Uterus (tissue), 4 donors: ENCODE data around the gene DLG4. TPM values are rescaled to one million over a fixed set of nuclear protein-coding genes. Genes with fewer than 3 reads are reported as not detected.

Experiments
- DNase-seq, 2 donors: peaks; one replicate each; pipeline ENCODE4 v3.0.0-alpha.2; 2019 to 2020
- H3K27ac ChIP-seq, 2 donors: fragments of 200-600 bp; sonication (generic); 1 replicate in 1 of 2; 2 replicates in 1 of 2; pipeline ENCODE4 v1.5.1; 2016 to 2018
- H3K27me3 ChIP-seq, 2 donors: fragments of 200-600 bp; sonication (generic); one replicate each; pipeline ENCODE4 v1.5.1; 2018 to 2019; ENCODE audit warnings: control low read depth in 1 of 2
- H3K36me3 ChIP-seq, 2 donors: fragments of 200-600 bp; sonication (generic); one replicate each; pipeline ENCODE4 v1.5.1; 2019; ENCODE audit warnings: control low read depth in 1 of 2
- H3K4me1 ChIP-seq, 2 donors: fragments of 200-600 bp; sonication (generic); one replicate each; pipeline ENCODE4 v1.5.1; 2018 to 2019; ENCODE audit warnings: control low read depth in 1 of 2
- H3K4me3 ChIP-seq, 2 donors: fragments of 200-600 bp; sonication (generic); 1 replicate in 1 of 2; 2 replicates in 1 of 2; pipeline ENCODE4 v1.5.1; 2018 to 2019; ENCODE audit warnings: mild to moderate bottlenecking in 1 of 2
- H3K9me3 ChIP-seq, 2 donors: fragments of 200-600 bp; sonication (generic); one replicate each; pipeline ENCODE4 v1.5.1; 2019; ENCODE audit warnings: control low read depth in 1 of 2
- POLR2A ChIP-seq, 2 donors: fragments of 450-650 bp; IDR thresholded peaks; one replicate each; pipeline ENCODE4 v1.6.1; 2016; ENCODE audit warnings: antibody characterized with exemption in 2 of 2, mild to moderate bottlenecking in 1 of 2, moderate library complexity in 1 of 2
- intact Hi-C: fragments of 100-400 bp; cut with DNase I; formaldehyde crosslinking; loops from one replicate; pipeline ENCODE4 v1.15.1; 2023; ENCODE audit warnings: low total_unique reads
- total RNA-seq, 4 donors: library from RNA; depleted of rRNA in 3 of 4; stranded (reverse); fragments of >200 nt in 3 of 4; gene quantifications; one replicate each; pipeline versions ENCODE4 v1.1.0 to v1.2.4, GENCODE V29; 2014 to 2023
- TF ChIP-seq, protein P1 (sequence below), 4 experiments: fragments of 200-600 bp in 2 of 4; fragments of 450-650 bp in 2 of 4; sonication (generic) in 2 of 4; IDR thresholded peaks; one replicate each; pipeline ENCODE4 v1.5.1; 2016 to 2019; ENCODE audit warnings: antibody characterized with exemption in 4 of 4, mild to moderate bottlenecking in 2 of 4, moderate library complexity in 1 of 4
- donor health status: DM: yes; HTN: yes; CAD: no.

DLG4 gene
- total RNA-seq, 4 donors from 2014 or later, result 22.8 to 64.0 (median 48.4) TPM

DNA sequence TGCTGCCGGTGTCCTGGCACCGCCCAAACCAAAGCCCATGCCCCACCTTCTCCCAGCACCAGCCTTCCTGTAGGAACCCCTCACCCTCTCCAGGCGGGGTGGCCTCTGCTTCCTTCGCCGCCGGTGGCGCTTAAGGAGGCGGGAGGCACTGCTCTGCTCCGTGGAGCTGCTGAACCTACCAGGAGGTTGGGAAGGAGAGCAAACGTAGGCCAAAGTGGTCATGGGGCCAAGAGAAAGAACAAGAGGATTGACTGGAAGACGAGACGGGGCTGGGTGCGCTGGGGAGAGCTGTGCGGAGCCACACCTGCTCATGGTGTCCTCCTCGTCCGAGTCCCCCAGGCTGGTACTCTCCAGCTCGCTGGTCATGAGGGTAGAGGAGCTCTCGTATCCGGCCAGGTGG, 9.9 kb upstream of the DLG4 start:
- Histone ChIP-seq H3K27me3 (no peaks in the 10 kb centered on the region), H3K36me3 (no peaks in the 10 kb centered on the region), H3K4me1 (peaks cover 4% of the 10 kb centered on the region in 2 donors), H3K9me3 (no peaks in the 10 kb centered on the region), H3K27ac (no peak overlapping the region), H3K4me3 (no peak overlapping the region)
- intact Hi-C loops, result no loop called here
- TF ChIP-seq, protein P1, sequence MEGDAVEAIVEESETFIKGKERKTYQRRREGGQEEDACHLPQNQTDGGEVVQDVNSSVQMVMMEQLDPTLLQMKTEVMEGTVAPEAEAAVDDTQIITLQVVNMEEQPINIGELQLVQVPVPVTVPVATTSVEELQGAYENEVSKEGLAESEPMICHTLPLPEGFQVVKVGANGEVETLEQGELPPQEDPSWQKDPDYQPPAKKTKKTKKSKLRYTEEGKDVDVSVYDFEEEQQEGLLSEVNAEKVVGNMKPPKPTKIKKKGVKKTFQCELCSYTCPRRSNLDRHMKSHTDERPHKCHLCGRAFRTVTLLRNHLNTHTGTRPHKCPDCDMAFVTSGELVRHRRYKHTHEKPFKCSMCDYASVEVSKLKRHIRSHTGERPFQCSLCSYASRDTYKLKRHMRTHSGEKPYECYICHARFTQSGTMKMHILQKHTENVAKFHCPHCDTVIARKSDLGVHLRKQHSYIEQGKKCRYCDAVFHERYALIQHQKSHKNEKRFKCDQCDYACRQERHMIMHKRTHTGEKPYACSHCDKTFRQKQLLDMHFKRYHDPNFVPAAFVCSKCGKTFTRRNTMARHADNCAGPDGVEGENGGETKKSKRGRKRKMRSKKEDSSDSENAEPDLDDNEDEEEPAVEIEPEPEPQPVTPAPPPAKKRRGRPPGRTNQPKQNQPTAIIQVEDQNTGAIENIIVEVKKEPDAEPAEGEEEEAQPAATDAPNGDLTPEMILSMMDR (IDR thresholded peaks at IDR 0.05), result no peak
- no peak for TF ChIP-seq POLR2A (IDR thresholded peaks at IDR 0.05)
- no peak for DNase-seq

DNA sequence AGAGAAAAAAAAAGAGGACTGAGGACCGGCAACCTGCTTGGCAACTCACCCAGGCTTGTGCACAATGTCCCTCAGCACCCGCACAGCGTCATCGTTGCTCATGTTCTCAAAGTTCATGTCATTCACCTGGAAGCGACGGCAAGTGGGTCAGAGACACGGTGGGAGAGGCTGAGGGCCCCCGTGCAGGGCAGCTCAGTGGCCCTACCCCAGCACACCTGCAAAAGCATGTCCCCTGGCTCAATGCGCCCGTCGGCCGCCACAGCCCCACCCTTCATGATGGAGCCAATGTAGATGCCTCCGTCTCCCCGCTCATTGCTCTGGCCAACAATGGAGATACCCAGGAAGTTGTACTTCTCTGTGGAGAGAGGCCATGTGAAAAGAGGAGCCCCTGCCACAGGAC, 9.3 kb upstream of the DLG4 start:
- Histone ChIP-seq H3K4me1 (peaks cover 4% of the 10 kb centered on the region in 2 donors), H3K36me3 (no peaks in the 10 kb centered on the region), H3K9me3 (no peaks in the 10 kb centered on the region), H3K27me3 (no peaks in the 10 kb centered on the region), H3K4me3 (no peak overlapping the region), H3K27ac (no peak overlapping the region)
- no peak for TF ChIP-seq POLR2A (IDR thresholded peaks at IDR 0.05)
- TF ChIP-seq, protein P1 (IDR thresholded peaks at IDR 0.05), result no peak
- intact Hi-C loops, result no loop called here
- no peak for DNase-seq

DNA sequence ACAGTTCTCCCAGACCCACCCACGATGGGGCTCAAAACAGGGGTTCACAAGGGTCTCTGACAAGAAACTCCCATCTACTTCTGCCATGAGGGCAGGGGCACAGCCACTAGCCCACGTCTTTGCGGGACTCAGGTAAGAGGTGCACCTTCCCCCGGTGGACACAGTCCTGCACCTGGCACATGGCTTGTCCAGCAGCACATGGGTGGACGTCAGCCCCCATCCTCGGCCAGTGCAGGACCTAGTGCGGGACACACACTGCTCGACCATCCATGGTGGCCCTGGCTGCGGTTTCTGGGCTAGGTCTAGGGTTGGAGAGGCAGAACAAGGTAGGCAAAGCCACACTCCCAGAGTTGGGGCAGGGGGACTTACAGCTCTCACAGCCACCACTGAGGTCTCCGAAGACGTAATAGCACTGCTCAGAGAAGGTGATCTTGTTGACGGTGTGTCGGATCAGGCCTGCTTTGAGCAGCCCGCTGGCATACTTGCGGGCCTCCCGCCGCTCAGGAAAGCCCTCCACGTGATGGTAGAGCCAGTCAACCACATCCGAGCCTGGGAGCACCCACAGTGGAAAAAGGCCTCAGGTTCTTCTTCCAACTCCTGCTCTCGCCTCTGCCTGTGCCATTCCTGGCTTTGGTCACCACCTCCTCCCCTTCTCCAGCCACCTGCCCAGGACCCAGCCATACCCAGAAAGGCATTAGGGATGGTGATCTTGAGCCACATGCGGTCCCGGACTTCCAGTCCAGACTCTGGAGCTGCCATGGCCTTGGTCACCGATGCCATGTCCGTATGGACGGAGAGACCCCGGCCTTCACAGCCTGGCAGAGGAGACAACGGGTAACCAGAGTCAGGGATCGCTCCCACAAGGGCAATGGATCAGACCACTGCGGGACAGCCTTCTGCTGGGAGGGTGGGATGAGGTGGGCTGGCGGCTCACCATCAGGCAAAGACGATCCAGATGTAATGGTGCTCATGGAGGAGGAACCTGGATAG, 7.4 kb upstream of the DLG4 start:
- Histone ChIP-seq H3K9me3 (no peaks in the 10 kb centered on the region), H3K4me3 (no peak overlapping the region), H3K4me1 (peaks cover 0 to 3% of the 10 kb centered on the region in 2 donors), H3K27me3 (no peaks in the 10 kb centered on the region), H3K36me3 (no peaks in the 10 kb centered on the region), H3K27ac (no peak overlapping the region)
- intact Hi-C loops, result no loop called here
- TF ChIP-seq, protein P1 (IDR thresholded peaks at IDR 0.05), result no peak
- no peak for TF ChIP-seq POLR2A (IDR thresholded peaks at IDR 0.05)
- no peak for DNase-seq

DNA sequence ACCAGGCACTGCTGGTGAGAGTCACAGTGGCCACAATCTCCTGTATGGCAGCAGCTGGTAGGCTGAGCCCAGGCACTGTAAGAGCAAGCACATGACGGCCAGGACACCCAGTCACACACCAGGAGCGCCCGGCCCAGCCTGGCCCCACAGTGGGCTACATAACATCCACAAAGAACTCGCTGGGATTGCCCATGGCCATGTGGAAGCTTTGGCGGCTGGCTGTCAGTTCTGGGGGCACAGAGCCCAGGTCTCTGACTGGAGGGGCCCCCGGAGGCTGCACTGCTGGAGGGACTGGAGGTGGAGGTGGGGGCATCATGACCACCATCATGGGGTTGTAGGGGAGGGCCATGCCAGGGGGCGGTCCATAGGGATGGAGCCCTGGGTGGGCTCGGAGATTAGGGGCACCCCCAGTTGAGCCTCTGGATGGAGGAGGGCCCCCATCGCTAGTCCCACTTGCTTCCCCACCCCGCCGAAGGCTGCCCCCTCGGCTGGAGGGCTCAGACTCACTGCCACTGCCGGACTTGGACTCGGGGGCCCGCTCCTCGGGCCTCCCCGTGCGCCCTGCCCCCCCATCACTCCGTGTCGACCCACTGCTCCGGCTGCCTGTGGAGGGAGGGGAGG, 6.2 kb upstream of the DLG4 start:
- H3K27me3 ChIP-seq, result no peaks in the 10 kb centered on the region
- no peaks in the 10 kb centered on the region for H3K4me1 ChIP-seq
- intact Hi-C loops, result no loop called here
- no peak for DNase-seq
- H3K36me3 ChIP-seq, result no peaks in the 10 kb centered on the region
- no peak overlapping the region for H3K4me3 ChIP-seq
- no peaks in the 10 kb centered on the region for H3K9me3 ChIP-seq
- TF ChIP-seq POLR2A (IDR thresholded peaks at IDR 0.05), result no peak
- TF ChIP-seq, protein P1 (IDR thresholded peaks at IDR 0.05), result no peak
- peak overlapping the region in 1 of 2 donors; percentile 2 for H3K27ac ChIP-seq

DNA sequence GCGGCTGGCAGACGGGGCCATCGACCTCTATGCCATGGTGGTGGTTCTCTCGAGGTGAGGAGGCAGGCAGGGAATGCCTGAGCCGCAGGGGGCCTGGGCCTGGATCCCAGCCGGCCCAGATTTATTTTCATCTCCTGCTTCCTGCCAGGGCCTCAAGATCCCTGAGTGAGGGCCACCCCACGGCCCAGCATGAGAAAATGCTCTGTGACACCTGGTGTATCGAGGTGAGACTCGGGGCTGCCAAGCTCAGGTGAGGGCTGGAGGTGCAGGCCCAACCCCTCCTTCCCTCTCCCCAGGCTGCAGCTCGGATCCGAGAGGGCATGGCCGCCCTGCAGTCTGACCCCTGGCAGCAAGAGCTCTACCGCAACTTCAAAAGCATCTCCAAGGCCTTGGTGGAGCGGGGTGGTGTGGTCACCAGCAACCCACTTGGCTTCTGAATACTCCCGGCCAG, 5.0 kb upstream of the DLG4 start:
- peak overlapping the region in 1 of 2 donors; percentile 2 for H3K27ac ChIP-seq
- H3K4me3 ChIP-seq, result no peak overlapping the region
- no peaks in the 10 kb centered on the region for H3K4me1 ChIP-seq
- intact Hi-C loops, result no loop called here
- H3K36me3 ChIP-seq, result no peaks in the 10 kb centered on the region
- no peaks in the 10 kb centered on the region for H3K9me3 ChIP-seq
- TF ChIP-seq, protein P1 (IDR thresholded peaks at IDR 0.05), result no peak
- no peak for TF ChIP-seq POLR2A (IDR thresholded peaks at IDR 0.05)
- DNase-seq, result no peak
- H3K27me3 ChIP-seq, result no peaks in the 10 kb centered on the region
